ENCODE measurements around the gene ZNF677. TPM values are rescaled to one million over a fixed set of nuclear protein-coding genes. Genes with fewer than 3 reads are reported as not detected.

The ZNF677 gene
- polyA plus RNA-seq, 1 donor (not counting 4 experiments of a cell fraction or from before 2014, with no cell fraction given): 16.8 TPM

- dilution Hi-C loops (cut with MboI; ENCODE audit: extremely low pct_ligation_motif_present, low sequenced_read_pairs): no loop called here
- no peaks in the 10 kb centered on the region for H3K27me3 ChIP-seq (ENCODE audit: control insufficient read depth, extremely low read depth, insufficient read depth, low read length)
- H2AFZ ChIP-seq (ENCODE audit: control insufficient read depth, low read length): peak overlapping the region; percentile 52
- no peaks in the 10 kb centered on the region for H3K9me1 ChIP-seq (ENCODE audit: control insufficient read depth, extremely low read depth, insufficient read depth, low read length)
- peaks cover 3% of the 10 kb centered on the region for H3K4me1 ChIP-seq (ENCODE audit: control insufficient read depth, extremely low read depth, insufficient read depth, low read length)
- H3K27ac ChIP-seq (ENCODE audit: control insufficient read depth, insufficient read depth, low read length): peak overlapping the region; percentile 35
- FAIRE-seq (no peak), DNase-seq (ENCODE audit: low read depth, low spot score) (peak; percentile 68)
- H3K4me2 ChIP-seq (ENCODE audit: control insufficient read depth, extremely low read depth, insufficient read depth, low read depth, low read length): peak overlapping the region; percentile 46
- H3K9ac ChIP-seq (ENCODE audit: control insufficient read depth, extremely low read depth, insufficient read depth, low read length): peak overlapping the region; percentile 62
- peaks cover 9% of the 10 kb centered on the region for H3K9me3 ChIP-seq (ENCODE audit: control insufficient read depth, low read depth, low read length)
- TF ChIP-seq CTCF (optimal IDR thresholded peaks at IDR 0.05 in 1 of 3, IDR thresholded peaks at IDR 0.05 in 1 of 3, conservative IDR thresholded peaks at IDR 0.05 in 1 of 3; ENCODE audit: extremely low read depth in 1 of 3, insufficient read depth in 2 of 3, low read length in 3 of 3): no peak
- no peak for TF ChIP-seq EZH2 (IDR thresholded peaks at IDR 0.05; ENCODE audit: low read length)
- H3K79me2 ChIP-seq (ENCODE audit: control insufficient read depth, insufficient read depth, low read length): no peaks in the 10 kb centered on the region
- H4K20me1 ChIP-seq (ENCODE audit: control insufficient read depth, extremely low read depth, insufficient read depth, low read length): no peaks in the 10 kb centered on the region
- no peaks in the 10 kb centered on the region for H3K36me3 ChIP-seq (ENCODE audit: control insufficient read depth in 2 of 2, extremely low read depth in 1 of 2, insufficient read depth in 2 of 2, low read length in 2 of 2)
- H3K4me3 ChIP-seq (ENCODE audit: control insufficient read depth in 2 of 3, extremely low read depth in 1 of 3, insufficient read depth in 2 of 3, low read depth in 1 of 3, low read length in 3 of 3): peak overlapping the region; percentile 55 to 72 (median 64)
These were observed 57.8 kb downstream of the ZNF677 start for GRCh38 chr19:53196777-53197396.

DNA sequence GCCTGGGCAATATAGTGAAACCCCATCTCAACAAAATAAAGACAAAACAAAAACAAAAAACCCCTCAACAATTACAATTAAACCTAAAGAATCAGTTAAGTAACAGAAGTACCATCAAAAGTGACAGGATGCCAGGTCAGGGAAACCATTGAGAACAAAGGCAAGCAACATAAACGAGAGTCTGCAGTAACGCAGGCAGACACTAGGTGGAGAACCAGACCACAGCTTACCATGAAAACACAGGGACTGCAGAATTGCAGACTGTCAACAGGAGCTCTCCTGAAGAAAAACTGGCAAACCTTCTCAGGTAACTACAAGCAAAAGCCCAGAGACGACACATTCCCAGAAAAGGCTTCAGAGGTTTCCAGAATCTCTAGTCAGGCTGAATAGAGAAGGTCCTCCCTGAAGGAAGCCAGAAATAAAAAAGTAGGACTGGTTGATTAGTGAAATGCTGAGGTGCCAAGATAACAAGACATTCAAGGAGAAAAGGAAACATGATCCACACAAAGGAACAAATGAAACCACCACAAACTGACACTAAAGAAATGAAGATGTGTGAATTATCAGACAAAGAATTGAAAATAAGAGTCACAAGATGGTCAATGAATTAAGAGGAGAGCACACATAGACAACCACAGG is 59.3 kb downstream of the ZNF677 start:
- Histone ChIP-seq H3K79me2 (ENCODE audit: control insufficient read depth, insufficient read depth, low read length) (no peaks in the 10 kb centered on the region), H2AFZ (ENCODE audit: control insufficient read depth, low read length) (no peak overlapping the region), H3K27me3 (ENCODE audit: control insufficient read depth, extremely low read depth, insufficient read depth, low read length) (no peaks in the 10 kb centered on the region), H3K4me3 (ENCODE audit: control insufficient read depth in 2 of 3, extremely low read depth in 1 of 3, insufficient read depth in 2 of 3, low read depth in 1 of 3, low read length in 3 of 3) (no peak overlapping the region), H3K9me3 (ENCODE audit: control insufficient read depth, low read depth, low read length) (peaks cover 5% of the 10 kb centered on the region), H3K9me1 (ENCODE audit: control insufficient read depth, extremely low read depth, insufficient read depth, low read length) (no peaks in the 10 kb centered on the region), H4K20me1 (ENCODE audit: control insufficient read depth, extremely low read depth, insufficient read depth, low read length) (no peaks in the 10 kb centered on the region), H3K4me2 (ENCODE audit: control insufficient read depth, extremely low read depth, insufficient read depth, low read depth, low read length) (no peak overlapping the region), H3K27ac (ENCODE audit: control insufficient read depth, insufficient read depth, low read length) (no peak overlapping the region), H3K9ac (ENCODE audit: control insufficient read depth, extremely low read depth, insufficient read depth, low read length) (no peak overlapping the region), H3K4me1 (ENCODE audit: control insufficient read depth, extremely low read depth, insufficient read depth, low read length) (peaks cover 3% of the 10 kb centered on the region), H3K36me3 (ENCODE audit: control insufficient read depth in 2 of 2, extremely low read depth in 1 of 2, insufficient read depth in 2 of 2, low read length in 2 of 2) (peaks cover 0 to 3% of the 10 kb centered on the region in 2 experiments)
- dilution Hi-C loops (cut with MboI; ENCODE audit: extremely low pct_ligation_motif_present, low sequenced_read_pairs): no loop called here
- peak; percentile 81 for DNase-seq (ENCODE audit: low read depth, low spot score)
- peak; percentile 95 for FAIRE-seq
- no peak for TF ChIP-seq EZH2 (IDR thresholded peaks at IDR 0.05; ENCODE audit: low read length)
- peak; percentile 92 to 98 (median 94) for TF ChIP-seq CTCF (optimal IDR thresholded peaks at IDR 0.05 in 1 of 3, IDR thresholded peaks at IDR 0.05 in 1 of 3, conservative IDR thresholded peaks at IDR 0.05 in 1 of 3; ENCODE audit: extremely low read depth in 1 of 3, insufficient read depth in 2 of 3, low read length in 3 of 3)

All from keratinocyte (primary cell).